ENCODE measurements around the gene OPCML.

DNA sequence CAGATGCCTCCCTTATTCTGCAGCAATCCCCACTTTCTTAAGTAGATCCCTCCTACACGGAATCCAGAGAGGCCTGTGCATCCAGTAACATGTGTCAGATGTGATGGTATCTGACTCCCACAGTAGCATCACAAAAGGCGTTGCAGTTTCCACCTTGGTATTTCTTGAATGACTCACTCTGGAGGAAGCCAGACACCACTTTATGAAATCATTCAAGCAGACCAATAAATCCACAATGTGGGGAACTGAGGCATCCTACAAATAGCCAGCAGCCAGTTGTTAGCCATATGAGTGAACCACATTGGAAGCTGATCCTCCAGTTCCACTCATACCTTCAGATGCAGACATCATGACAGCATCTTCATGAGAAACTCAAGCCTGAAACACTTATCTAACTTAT is 798.1 kb downstream of the OPCML start:
- TF ChIP-seq, protein P1, sequence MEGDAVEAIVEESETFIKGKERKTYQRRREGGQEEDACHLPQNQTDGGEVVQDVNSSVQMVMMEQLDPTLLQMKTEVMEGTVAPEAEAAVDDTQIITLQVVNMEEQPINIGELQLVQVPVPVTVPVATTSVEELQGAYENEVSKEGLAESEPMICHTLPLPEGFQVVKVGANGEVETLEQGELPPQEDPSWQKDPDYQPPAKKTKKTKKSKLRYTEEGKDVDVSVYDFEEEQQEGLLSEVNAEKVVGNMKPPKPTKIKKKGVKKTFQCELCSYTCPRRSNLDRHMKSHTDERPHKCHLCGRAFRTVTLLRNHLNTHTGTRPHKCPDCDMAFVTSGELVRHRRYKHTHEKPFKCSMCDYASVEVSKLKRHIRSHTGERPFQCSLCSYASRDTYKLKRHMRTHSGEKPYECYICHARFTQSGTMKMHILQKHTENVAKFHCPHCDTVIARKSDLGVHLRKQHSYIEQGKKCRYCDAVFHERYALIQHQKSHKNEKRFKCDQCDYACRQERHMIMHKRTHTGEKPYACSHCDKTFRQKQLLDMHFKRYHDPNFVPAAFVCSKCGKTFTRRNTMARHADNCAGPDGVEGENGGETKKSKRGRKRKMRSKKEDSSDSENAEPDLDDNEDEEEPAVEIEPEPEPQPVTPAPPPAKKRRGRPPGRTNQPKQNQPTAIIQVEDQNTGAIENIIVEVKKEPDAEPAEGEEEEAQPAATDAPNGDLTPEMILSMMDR (conservative IDR thresholded peaks at IDR 0.05; ENCODE audit: low read depth in 2 of 2) = no peak
- TF ChIP-seq EZH2 (IDR thresholded peaks at IDR 0.05; ENCODE audit: low read depth, unreplicated experiment) = no peak
- TF ChIP-seq CREB1 (CRISPR knock-in tag; IDR thresholded peaks at IDR 0.05; ENCODE audit: low read depth) = no peak
- TF ChIP-seq, protein P2, sequence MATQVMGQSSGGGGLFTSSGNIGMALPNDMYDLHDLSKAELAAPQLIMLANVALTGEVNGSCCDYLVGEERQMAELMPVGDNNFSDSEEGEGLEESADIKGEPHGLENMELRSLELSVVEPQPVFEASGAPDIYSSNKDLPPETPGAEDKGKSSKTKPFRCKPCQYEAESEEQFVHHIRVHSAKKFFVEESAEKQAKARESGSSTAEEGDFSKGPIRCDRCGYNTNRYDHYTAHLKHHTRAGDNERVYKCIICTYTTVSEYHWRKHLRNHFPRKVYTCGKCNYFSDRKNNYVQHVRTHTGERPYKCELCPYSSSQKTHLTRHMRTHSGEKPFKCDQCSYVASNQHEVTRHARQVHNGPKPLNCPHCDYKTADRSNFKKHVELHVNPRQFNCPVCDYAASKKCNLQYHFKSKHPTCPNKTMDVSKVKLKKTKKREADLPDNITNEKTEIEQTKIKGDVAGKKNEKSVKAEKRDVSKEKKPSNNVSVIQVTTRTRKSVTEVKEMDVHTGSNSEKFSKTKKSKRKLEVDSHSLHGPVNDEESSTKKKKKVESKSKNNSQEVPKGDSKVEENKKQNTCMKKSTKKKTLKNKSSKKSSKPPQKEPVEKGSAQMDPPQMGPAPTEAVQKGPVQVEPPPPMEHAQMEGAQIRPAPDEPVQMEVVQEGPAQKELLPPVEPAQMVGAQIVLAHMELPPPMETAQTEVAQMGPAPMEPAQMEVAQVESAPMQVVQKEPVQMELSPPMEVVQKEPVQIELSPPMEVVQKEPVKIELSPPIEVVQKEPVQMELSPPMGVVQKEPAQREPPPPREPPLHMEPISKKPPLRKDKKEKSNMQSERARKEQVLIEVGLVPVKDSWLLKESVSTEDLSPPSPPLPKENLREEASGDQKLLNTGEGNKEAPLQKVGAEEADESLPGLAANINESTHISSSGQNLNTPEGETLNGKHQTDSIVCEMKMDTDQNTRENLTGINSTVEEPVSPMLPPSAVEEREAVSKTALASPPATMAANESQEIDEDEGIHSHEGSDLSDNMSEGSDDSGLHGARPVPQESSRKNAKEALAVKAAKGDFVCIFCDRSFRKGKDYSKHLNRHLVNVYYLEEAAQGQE (IDR thresholded peaks at IDR 0.05; ENCODE audit: unreplicated experiment) = no peak
- TF ChIP-seq POLR2AphosphoS5 (IDR thresholded peaks at IDR 0.05; ENCODE audit: low read depth) = no peak
- no peak for TF ChIP-seq EZH2phosphoT487 (IDR thresholded peaks at IDR 0.05; ENCODE audit: unreplicated experiment)
- TF ChIP-seq, protein P3, sequence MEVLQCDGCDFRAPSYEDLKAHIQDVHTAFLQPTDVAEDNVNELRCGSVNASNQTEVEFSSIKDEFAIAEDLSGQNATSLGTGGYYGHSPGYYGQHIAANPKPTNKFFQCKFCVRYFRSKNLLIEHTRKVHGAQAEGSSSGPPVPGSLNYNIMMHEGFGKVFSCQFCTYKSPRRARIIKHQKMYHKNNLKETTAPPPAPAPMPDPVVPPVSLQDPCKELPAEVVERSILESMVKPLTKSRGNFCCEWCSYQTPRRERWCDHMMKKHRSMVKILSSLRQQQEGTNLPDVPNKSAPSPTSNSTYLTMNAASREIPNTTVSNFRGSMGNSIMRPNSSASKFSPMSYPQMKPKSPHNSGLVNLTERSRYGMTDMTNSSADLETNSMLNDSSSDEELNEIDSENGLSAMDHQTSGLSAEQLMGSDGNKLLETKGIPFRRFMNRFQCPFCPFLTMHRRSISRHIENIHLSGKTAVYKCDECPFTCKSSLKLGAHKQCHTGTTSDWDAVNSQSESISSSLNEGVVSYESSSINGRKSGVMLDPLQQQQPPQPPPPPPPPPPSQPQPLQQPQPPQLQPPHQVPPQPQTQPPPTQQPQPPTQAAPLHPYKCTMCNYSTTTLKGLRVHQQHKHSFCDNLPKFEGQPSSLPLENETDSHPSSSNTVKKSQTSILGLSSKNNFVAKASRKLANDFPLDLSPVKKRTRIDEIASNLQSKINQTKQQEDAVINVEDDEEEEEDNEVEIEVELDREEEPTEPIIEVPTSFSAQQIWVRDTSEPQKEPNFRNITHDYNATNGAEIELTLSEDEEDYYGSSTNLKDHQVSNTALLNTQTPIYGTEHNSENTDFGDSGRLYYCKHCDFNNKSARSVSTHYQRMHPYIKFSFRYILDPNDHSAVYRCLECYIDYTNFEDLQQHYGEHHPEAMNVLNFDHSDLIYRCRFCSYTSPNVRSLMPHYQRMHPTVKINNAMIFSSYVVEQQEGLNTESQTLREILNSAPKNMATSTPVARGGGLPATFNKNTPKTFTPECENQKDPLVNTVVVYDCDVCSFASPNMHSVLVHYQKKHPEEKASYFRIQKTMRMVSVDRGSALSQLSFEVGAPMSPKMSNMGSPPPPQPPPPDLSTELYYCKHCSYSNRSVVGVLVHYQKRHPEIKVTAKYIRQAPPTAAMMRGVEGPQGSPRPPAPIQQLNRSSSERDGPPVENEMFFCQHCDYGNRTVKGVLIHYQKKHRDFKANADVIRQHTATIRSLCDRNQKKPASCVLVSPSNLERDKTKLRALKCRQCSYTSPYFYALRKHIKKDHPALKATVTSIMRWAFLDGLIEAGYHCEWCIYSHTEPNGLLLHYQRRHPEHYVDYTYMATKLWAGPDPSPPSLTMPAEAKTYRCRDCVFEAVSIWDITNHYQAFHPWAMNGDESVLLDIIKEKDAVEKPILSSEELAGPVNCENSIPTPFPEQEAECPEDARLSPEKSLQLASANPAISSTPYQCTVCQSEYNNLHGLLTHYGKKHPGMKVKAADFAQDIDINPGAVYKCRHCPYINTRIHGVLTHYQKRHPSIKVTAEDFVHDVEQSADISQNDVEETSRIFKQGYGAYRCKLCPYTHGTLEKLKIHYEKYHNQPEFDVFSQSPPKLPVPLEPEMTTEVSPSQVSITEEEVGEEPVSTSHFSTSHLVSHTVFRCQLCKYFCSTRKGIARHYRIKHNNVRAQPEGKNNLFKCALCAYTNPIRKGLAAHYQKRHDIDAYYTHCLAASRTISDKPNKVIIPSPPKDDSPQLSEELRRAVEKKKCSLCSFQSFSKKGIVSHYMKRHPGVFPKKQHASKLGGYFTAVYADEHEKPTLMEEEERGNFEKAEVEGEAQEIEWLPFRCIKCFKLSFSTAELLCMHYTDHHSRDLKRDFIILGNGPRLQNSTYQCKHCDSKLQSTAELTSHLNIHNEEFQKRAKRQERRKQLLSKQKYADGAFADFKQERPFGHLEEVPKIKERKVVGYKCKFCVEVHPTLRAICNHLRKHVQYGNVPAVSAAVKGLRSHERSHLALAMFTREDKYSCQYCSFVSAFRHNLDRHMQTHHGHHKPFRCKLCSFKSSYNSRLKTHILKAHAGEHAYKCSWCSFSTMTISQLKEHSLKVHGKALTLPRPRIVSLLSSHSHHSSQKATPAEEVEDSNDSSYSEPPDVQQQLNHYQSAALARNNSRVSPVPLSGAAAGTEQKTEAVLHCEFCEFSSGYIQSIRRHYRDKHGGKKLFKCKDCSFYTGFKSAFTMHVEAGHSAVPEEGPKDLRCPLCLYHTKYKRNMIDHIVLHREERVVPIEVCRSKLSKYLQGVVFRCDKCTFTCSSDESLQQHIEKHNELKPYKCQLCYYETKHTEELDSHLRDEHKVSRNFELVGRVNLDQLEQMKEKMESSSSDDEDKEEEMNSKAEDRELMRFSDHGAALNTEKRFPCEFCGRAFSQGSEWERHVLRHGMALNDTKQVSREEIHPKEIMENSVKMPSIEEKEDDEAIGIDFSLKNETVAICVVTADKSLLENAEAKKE (CRISPR knock-in tag; IDR thresholded peaks at IDR 0.05) = no peak

Data from GM23338 (cell line).